Stimulated activated CD8-positive, alpha-beta memory T cell treated with anti-CD3 and anti-CD28 coated beads, Interleukin-7, amount 100 ng/mL, for 48 hours (primary cell): Measurements from ENCODE around the gene CYP1B1.
"Not testable (repeated sequence)": the region's sequence is repeated elsewhere in the genome, so short reads cannot be mapped to it uniquely, and the experiment has no call there.

Experiments used
- DNase-seq, 2 donors: peaks; one replicate each; pipeline ENCODE4 v3.0.0-alpha.2; 2020; ENCODE audit warnings: low read depth in 1 of 2; ENCODE audit errors: extremely low read depth in 1 of 2

The CYP1B1 gene

GRCh38 chr2:38037757-38038621, 38.0 kb downstream of the CYP1B1 start:
- DNase-seq = no peak

GRCh38 chr2:38037325-38037724, 38.6 kb downstream of the CYP1B1 start:
- no peak for DNase-seq

DNA sequence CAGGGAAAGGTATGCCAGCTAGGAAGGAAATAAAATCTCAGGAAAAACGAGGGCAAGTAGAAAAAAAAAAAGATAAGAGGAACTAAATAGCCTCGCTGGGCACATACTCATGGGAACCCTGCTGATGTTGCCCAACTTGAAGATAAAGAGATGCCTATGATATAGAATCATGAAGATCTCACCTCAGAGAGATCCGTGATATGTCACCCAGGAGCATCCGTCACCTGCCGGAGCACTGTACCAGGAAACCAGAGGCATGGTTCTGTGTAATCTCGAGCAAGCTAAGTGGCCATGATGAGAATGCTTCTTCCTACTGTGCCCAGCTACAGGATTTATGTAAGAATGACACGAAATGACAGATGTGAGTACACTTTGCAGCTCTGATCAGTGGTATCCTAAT, 40.0 kb downstream of the CYP1B1 start:
- DNase-seq = no peak

DNA sequence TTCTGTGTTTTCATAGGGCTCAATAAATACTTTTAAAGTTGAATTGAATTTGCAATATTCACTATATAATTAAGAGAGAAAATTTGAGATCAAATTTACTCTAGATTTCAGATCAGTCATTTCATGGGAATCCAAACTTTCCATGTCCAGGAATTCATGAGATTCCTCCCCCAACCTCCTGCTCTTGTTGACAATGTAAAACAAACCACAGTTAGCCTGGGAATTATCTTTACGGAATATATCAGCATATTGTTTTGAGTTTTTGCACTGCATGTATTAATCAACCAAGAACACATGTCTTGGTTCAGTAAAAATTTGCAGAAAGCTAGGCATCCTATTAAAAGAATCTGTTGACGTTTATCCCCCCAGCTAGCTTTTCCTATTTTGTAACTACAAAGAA, 42.3 kb downstream of the CYP1B1 start:
- no peak for DNase-seq

- DNase-seq = no peak
Observed at GRCh38 chr2:38032946-38033345, 43.0 kb downstream of the CYP1B1 start.

DNA sequence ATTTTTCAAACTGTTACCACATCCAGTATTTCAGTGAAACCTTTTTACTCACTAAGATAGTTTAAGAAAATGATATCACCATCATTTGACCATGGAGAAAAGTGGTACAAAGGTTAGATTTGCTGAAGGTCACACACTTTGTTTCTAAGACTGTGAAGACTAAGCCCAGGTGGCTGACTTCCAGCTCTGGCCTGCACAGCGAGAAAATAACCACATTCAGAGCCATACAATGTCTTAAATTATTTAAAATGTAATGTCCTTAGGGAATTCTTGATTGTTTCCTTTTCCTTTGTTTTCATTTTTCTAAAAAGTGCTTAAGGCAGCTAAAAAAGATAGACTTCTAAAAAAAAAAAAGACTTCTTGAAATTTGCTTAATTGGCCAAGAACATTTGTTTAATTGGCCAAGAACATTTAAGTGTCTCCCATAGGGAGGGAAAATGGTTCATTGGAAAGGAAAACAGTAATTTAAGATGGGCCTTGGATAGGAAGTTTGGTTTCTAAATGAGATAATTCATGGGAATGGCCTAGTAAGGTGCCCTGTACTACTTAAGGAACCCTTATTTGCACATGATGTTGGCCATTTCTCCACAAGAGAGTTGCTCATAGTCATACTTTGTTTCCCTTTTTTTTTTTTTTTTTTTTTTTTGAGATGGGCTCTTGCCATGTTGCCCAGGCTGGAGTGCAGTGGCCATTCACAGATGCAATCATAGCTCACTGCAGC, 45.2 kb downstream of the CYP1B1 start:
- DNase-seq = no peak

- no peak for DNase-seq
Observed at GRCh38 chr2:38029512-38029911, 46.4 kb downstream of the CYP1B1 start.

DNA sequence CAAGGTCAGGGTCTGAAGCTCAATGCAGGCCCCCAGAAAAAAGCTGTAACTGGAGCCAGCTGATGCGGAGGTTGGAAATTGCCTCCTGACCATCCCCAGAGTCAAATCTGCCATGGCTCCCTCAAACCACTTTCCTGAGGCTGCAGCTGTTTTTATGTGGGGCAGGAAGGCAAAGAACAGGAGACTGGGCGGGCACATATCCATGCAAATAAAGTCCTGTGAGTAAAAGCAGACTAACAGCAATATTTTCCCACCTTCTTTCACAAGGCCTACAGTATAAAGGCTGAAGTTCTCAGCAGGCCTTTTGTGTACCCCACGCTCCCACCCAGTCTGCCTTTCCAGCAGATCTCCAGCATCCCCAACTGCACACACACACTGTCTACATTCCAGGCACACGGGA, 47.1 kb downstream of the CYP1B1 start:
- DNase-seq = no peak

- no peak for DNase-seq
Observed at GRCh38 chr2:38026846-38027245, 49.1 kb downstream of the CYP1B1 start.

DNA sequence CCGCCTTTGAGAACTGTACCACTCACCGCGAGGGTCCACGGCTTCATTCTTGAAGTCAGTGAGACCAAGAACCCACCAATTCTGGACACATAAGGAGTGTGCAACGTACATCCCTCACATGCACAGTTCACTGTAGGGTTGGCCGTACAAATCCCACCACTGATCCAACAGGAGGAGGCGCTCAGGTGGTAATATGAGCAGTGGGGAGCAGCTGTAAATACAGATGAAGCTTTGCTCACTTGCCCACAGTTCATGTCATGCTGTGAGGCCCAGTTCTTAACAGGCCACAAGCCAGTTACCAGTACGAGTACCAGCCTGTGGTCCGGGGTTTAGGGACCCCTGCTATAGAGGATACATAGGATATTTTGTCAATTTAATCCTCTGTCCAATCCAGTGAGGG, 54.4 kb downstream of the CYP1B1 start:
- DNase-seq = no peak

GRCh38 chr2:38020359-38021069, 55.4 kb downstream of the CYP1B1 start:
- DNase-seq = not testable (repeated sequence)

GRCh38 chr2:38017836-38018235, 58.1 kb downstream of the CYP1B1 start:
- DNase-seq = no peak
